GM12878 (cell line): Measurements from ENCODE around the gene B3GNT7. TPM values are rescaled to one million over a fixed set of nuclear protein-coding genes. Genes with fewer than 3 reads are reported as not detected.

Source experiments
- BACH1 ChIP-seq: fragments of 450-650 bp; IDR thresholded peaks from 2 replicates; pipeline ENCODE4 v1.6.1; 2017; ENCODE audit warnings: mild to moderate bottlenecking, borderline replicate concordance
- BCL11A ChIP-seq: IDR thresholded peaks from 2 replicates; pipeline ENCODE4 v1.6.1; 2011; ENCODE audit warnings: low read depth, low read length
- DPF2 ChIP-seq: fragments of 450-650 bp; IDR thresholded peaks from 2 replicates; pipeline ENCODE4 v1.6.1; 2017; ENCODE audit warnings: mild to moderate bottlenecking
- GABPA ChIP-seq: IDR thresholded peaks from 2 replicates; pipeline ENCODE4 v1.6.1; 2014; ENCODE audit warnings: antibody characterized with exemption, low read depth, mild to moderate bottlenecking, inconsistent platforms
- PKNOX1 ChIP-seq: fragments of 450-650 bp; IDR thresholded peaks from 2 replicates; pipeline ENCODE4 v1.6.1; 2016; ENCODE audit warnings: mild to moderate bottlenecking
- POLR2AphosphoS2 ChIP-seq: IDR thresholded peaks from 2 replicates; pipeline ENCODE4 v1.6.1; 2011; ENCODE audit warnings: low read depth, mild to moderate bottlenecking, low read length, improper control_type of control experiment, moderate library complexity
- SMAD1 ChIP-seq: fragments of 450-650 bp; IDR thresholded peaks from 2 replicates; pipeline ENCODE4 v1.6.1; 2018; ENCODE audit warnings: mild to moderate bottlenecking, low read depth; ENCODE audit not compliant: partially characterized antibody
- SMC3 ChIP-seq: IDR thresholded peaks from 2 replicates; pipeline ENCODE4 v1.6.1; 2011; ENCODE audit warnings: low read length, improper control_type of control experiment, borderline replicate concordance
- SREBF2 ChIP-seq: IDR thresholded peaks from 2 replicates; pipeline ENCODE4 v1.6.1; 2012; ENCODE audit warnings: mild to moderate bottlenecking, low read length
- SRF ChIP-seq, 2 experiments: IDR thresholded peaks; 2 replicates each; pipeline ENCODE4 v1.6.1; 2011; ENCODE audit warnings: low read depth in 2 of 2, low read length in 2 of 2, mild to moderate bottlenecking in 1 of 2, moderate library complexity in 1 of 2
- STAT3 ChIP-seq: IDR thresholded peaks from 2 replicates; pipeline ENCODE4 v1.6.1; 2011; ENCODE audit warnings: low read depth, low read length, improper control_type of control experiment
- polyA plus RNA-seq, 11 experiments: library from polyadenylated mRNA; depleted of rRNA in 4 of 11; unstranded in 6 of 11; stranded (reverse) in 5 of 11; fragments of >200 nt; fragmentation: Nextera tagmentation in 4 of 11; fragmentation: Illumina TruSeq in 1 of 11; extraction: Ambion mirVana in 4 of 11; extraction: Trizol in 1 of 11; gene quantifications; 1 replicate in 1 of 11; 2 replicates in 10 of 11; pipeline versions ENCODE4 v1.2.1 to v1.2.3, GENCODE V29; 2011 to 2016; ENCODE audit warnings: inconsistent platforms in 2 of 11, missing spikeins in 2 of 11, low read depth in 1 of 11
- total RNA-seq, 4 experiments: library from RNA; depleted of rRNA in 3 of 4; stranded (reverse); fragments of >200 nt in 3 of 4; fragmentation: Illumina TruSeq in 1 of 4; extraction: Trizol in 1 of 4; gene quantifications; 2 replicates each; pipeline versions ENCODE4 v1.2.1 to v1.2.3, GENCODE V29; 2013 to 2021

Gene B3GNT7
- total and polyA plus RNA-seq, 10 of the 15 experiments (the other 5 are each of a cell fraction or from before 2014, with no cell fraction given), result 0.91 to 12.6 (median 3.7) TPM

GRCh38 chr2:231393149-231394131, 2.1 kb upstream of the B3GNT7 start (continued):
- peak; percentile 6; the same call in 1 of the 2 replicates for TF ChIP-seq PKNOX1
- no peak for TF ChIP-seq GABPA
- TF ChIP-seq SRF (IDR thresholded peaks at IDR 0.05; ENCODE audit: low read depth in 2 of 2, low read length in 2 of 2), result peak; percentile 55 to 58; a peak in 1 of 4 replicates
- no peak for TF ChIP-seq STAT3
- TF ChIP-seq SREBF2, result no peak
- no peak for TF ChIP-seq SMAD1
- TF ChIP-seq BCL11A, result 0 out of 2 replicates have a peak, but pooled peaks have one; percentile 19
- 0 out of 2 replicates have a peak, but pooled peaks have one; percentile 7 for TF ChIP-seq SMC3
- peak; percentile 47; the same call in 1 of the 2 replicates for TF ChIP-seq DPF2
- TF ChIP-seq POLR2AphosphoS2, result no peak
- TF ChIP-seq BACH1, result 0 out of 2 replicates have a peak, but pooled peaks have one; percentile 21
